ENCODE data around the gene HECTD4. TPM values are rescaled to one million over a fixed set of nuclear protein-coding genes. Genes with fewer than 3 reads are reported as not detected.
A peak's percentile ranks its signal among the peaks of the same experiment; 100 is the strongest.

The HECTD4 gene
- total and polyA plus RNA-seq, 9 of the 15 experiments (the other 6 are each of a cell fraction or from before 2014, with no cell fraction given): 3.5 to 33.3 (median 13.5) TPM

DNA sequence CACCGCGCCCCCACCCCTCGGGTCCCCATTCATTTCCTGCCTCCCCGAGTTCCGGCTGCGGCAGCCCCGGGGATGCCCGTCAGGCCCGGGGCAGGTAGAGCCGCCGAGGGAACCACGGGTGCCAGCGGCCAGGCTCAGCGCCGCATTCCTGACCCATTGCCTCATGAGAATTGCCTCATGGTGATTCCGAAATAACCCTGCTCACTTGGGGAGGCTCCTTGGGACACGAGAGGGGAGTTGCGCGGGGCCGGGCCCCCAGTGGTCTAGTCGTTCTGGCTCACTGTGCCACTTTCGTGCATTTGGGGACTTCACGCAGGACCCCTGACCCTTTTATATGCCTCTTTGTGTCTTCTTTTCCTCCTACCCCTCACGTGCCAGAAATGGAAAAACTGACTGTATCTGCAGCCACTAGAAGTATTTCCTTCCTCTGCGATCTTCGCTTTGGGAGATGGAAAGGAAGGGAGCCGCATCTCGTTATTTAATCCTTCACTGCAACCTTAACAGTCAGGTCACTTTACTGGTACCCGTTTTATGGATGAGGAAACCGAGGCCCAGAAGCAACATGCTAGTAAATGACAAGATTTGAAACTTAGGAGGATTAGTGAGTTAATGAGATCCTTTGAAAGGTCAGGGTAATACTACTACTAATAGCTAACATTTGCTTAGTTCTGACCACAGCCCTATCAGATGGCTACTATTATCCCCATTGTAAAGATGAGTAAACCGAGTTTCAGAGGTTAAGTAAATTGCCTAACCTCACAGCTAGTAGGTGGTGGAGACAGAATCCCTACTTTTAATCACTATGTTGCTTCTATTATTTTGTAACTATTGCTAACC is 37.3 kb upstream of the HECTD4 start (continued):
- TF ChIP-seq PURB (CRISPR knock-in tag; IDR thresholded peaks at IDR 0.05; ENCODE audit: low read depth) (no peak), ZNF121 (CRISPR knock-in tag; conservative IDR thresholded peaks at IDR 0.05) (0 out of 2 replicates have a peak, but pooled peaks have one; percentile 13), HNRNPUL1 (IDR thresholded peaks at IDR 0.05; ENCODE audit: low read length) (no peak), MCM5 (IDR thresholded peaks at IDR 0.05; ENCODE audit: low read depth) (no peak), ZNF197 (CRISPR knock-in tag; IDR thresholded peaks at IDR 0.05; ENCODE audit: low read depth) (no peak), MLLT1 (IDR thresholded peaks at IDR 0.05) (no peak), AFF4 (CRISPR knock-in tag; IDR thresholded peaks at IDR 0.05) (0 out of 2 replicates have a peak, but pooled peaks have one; percentile 31), BCOR (IDR thresholded peaks at IDR 0.05) (peak; percentile 98), RCOR1 (IDR thresholded peaks at IDR 0.05; ENCODE audit: borderline replicate concordance in 1 of 2, low read depth in 2 of 2, low read length in 2 of 2) (peak; percentile 47 to 67; a peak in 2 of 4 replicates), NONO (IDR thresholded peaks at IDR 0.05; ENCODE audit: low read depth in 2 of 2, low read length in 1 of 2) (no peak), ZNF589 (CRISPR knock-in tag; IDR thresholded peaks at IDR 0.05; ENCODE audit: low read depth) (peak; percentile 6; the same call in 1 of the 2 replicates), GATAD2B (IDR thresholded peaks at IDR 0.05; ENCODE audit: borderline replicate concordance) (0 out of 2 replicates have a peak, but pooled peaks have one; percentile 1), E2F1 (CRISPR knock-in tag; IDR thresholded peaks at IDR 0.05) (no peak), DPF2 (IDR thresholded peaks at IDR 0.05) (peak; percentile 21; the same call in 1 of the 2 replicates)
- TF ChIP-seq, protein P1, sequence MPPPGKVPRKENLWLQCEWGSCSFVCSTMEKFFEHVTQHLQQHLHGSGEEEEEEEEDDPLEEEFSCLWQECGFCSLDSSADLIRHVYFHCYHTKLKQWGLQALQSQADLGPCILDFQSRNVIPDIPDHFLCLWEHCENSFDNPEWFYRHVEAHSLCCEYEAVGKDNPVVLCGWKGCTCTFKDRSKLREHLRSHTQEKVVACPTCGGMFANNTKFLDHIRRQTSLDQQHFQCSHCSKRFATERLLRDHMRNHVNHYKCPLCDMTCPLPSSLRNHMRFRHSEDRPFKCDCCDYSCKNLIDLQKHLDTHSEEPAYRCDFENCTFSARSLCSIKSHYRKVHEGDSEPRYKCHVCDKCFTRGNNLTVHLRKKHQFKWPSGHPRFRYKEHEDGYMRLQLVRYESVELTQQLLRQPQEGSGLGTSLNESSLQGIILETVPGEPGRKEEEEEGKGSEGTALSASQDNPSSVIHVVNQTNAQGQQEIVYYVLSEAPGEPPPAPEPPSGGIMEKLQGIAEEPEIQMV (tag; conservative IDR thresholded peaks at IDR 0.05; ENCODE audit: low read depth): 0 out of 2 replicates have a peak, but pooled peaks have one; percentile 5
- TF ChIP-seq, protein P2, sequence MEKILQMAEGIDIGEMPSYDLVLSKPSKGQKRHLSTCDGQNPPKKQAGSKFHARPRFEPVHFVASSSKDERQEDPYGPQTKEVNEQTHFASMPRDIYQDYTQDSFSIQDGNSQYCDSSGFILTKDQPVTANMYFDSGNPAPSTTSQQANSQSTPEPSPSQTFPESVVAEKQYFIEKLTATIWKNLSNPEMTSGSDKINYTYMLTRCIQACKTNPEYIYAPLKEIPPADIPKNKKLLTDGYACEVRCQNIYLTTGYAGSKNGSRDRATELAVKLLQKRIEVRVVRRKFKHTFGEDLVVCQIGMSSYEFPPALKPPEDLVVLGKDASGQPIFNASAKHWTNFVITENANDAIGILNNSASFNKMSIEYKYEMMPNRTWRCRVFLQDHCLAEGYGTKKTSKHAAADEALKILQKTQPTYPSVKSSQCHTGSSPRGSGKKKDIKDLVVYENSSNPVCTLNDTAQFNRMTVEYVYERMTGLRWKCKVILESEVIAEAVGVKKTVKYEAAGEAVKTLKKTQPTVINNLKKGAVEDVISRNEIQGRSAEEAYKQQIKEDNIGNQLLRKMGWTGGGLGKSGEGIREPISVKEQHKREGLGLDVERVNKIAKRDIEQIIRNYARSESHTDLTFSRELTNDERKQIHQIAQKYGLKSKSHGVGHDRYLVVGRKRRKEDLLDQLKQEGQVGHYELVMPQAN (IDR thresholded peaks at IDR 0.05; ENCODE audit: borderline replicate concordance): peak; percentile 69; the same call in 1 of the 2 replicates

All from K562 (cell line).